EH (cell line): ENCODE results near the gene AMPD3.

ENCODE experiments used
- DNase-seq: peaks from one replicate; pipeline ENCODE4 v3.0.0-alpha.2; 2015; ENCODE audit warnings: low read depth

The AMPD3 gene

GRCh38 chr11:10540546-10540914 lies 85.5 kb downstream of the AMPD3 start:
- no peak for DNase-seq

- peak; percentile 92 for DNase-seq
These were observed 86.0 kb downstream of the AMPD3 start, which contains the start of gene RNF141 for GRCh38 chr11:10540915-10541560. Gene RNF141 (minus strand): TSS chr11:10541187. CDS start chr11:10534158, 7,029 bp downstream.

- peak; percentile 19 for DNase-seq
These were observed 86.5 kb downstream of the AMPD3 start for GRCh38 chr11:10541561-10541930.

GRCh38 chr11:10542776-10543175 lies 87.7 kb downstream of the AMPD3 start:
- DNase-seq, result no peak

- DNase-seq, result no peak
These were observed 88.7 kb downstream of the AMPD3 start for GRCh38 chr11:10543782-10544181.

- no peak for DNase-seq
These were observed 89.7 kb downstream of the AMPD3 start for GRCh38 chr11:10544491-10545465.

- peak; percentile 84 for DNase-seq
These were observed 95.6 kb downstream of the AMPD3 start for GRCh38 chr11:10550503-10551289.

GRCh38 chr11:10551290-10551592 lies 96.2 kb downstream of the AMPD3 start:
- DNase-seq, result no peak

- DNase-seq, result no peak
These were observed 96.8 kb downstream of the AMPD3 start for GRCh38 chr11:10551845-10552352.

- no peak for DNase-seq
These were observed 101.5 kb downstream of the AMPD3 start for GRCh38 chr11:10556590-10556989.
